NCI-H2107 treated with DMSO at 0.1 percent for 48 hours (cell line): ENCODE data around the gene METTL25.

Source experiments
- DNase-seq: peaks from one replicate; lab custom pipeline; 2025; ENCODE audit not compliant: unreplicated experiment; lab: John Stamatoyannopoulos, UW

Gene METTL25

GRCh38 chr12:82523996-82524395 lies 165.7 kb downstream of the METTL25 start:
- DNase-seq = no peak

- DNase-seq = no peak
Observed at GRCh38 chr12:82524641-82525040, 166.3 kb downstream of the METTL25 start.

GRCh38 chr12:82525616-82526015 lies 167.3 kb downstream of the METTL25 start:
- DNase-seq = no peak

- DNase-seq = peak; percentile 70
Observed at GRCh38 chr12:82527165-82527780, 168.9 kb downstream of the METTL25 start.
